Mammary epithelial cell (primary cell): ENCODE measurements around the gene RTN4RL1.

Experiments used
- CTCF ChIP-seq, 2 donors: IDR thresholded peaks in 1 of 2; conservative IDR thresholded peaks in 1 of 2; 2 replicates each; pipeline ENCODE4 v1.5.1; 2011 to 2012; ENCODE audit warnings: inconsistent platforms in 2 of 2, low read length in 2 of 2, mild to moderate bottlenecking in 2 of 2, control low read depth in 1 of 2, low read depth in 1 of 2; ENCODE audit not compliant: insufficient read depth in 1 of 2; ENCODE audit errors: extremely low read depth in 1 of 2
- EZH2 ChIP-seq: IDR thresholded peaks from 2 replicates; pipeline ENCODE4 v1.6.1; 2012; ENCODE audit warnings: low read length, inconsistent platforms, borderline replicate concordance

GRCh38 chr17:1999557-2000251, 25.4 kb downstream of the RTN4RL1 start:
- TF ChIP-seq CTCF (conservative IDR thresholded peaks at IDR 0.05 in 1 of 2, IDR thresholded peaks at IDR 0.05 in 1 of 2; ENCODE audit: extremely low read depth in 1 of 2, insufficient read depth in 1 of 2, low read depth in 1 of 2, low read length in 2 of 2) = no peak
- TF ChIP-seq EZH2 = no peak
